Measurements from ENCODE around the gene SDK2.

DNA sequence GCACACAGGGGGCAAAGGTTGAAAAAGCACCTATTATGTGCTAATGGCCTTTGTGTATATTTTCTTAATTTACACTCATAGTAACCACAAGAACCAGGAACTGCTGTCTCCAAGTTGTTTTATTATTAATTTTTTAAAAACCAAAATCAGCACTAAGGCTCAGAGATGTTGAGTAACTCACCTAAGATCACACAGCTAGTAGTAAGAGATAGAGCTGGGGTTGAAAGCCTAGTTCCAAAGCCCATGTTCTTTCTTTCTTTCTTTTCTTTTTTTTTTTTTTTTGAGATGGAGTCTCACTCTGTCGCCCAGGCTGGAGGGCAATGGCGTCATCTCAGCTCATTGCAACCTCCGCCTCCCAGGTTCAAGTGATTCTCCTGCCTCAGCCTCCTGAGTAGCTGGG lies 75.3 kb downstream of the SDK2 start:
- TF ChIP-seq, protein P1, sequence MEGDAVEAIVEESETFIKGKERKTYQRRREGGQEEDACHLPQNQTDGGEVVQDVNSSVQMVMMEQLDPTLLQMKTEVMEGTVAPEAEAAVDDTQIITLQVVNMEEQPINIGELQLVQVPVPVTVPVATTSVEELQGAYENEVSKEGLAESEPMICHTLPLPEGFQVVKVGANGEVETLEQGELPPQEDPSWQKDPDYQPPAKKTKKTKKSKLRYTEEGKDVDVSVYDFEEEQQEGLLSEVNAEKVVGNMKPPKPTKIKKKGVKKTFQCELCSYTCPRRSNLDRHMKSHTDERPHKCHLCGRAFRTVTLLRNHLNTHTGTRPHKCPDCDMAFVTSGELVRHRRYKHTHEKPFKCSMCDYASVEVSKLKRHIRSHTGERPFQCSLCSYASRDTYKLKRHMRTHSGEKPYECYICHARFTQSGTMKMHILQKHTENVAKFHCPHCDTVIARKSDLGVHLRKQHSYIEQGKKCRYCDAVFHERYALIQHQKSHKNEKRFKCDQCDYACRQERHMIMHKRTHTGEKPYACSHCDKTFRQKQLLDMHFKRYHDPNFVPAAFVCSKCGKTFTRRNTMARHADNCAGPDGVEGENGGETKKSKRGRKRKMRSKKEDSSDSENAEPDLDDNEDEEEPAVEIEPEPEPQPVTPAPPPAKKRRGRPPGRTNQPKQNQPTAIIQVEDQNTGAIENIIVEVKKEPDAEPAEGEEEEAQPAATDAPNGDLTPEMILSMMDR (IDR thresholded peaks at IDR 0.05), result no peak
- no peak for TF ChIP-seq POLR2A (IDR thresholded peaks at IDR 0.05)
